Amygdala (tissue), 56 donors: ENCODE results near the gene CBR3.

Experiments used
- DNase-seq, 56 donors: peaks; one replicate each; lab custom pipeline; 2025; lab: John Stamatoyannopoulos, UW

CBR3 gene

DNA sequence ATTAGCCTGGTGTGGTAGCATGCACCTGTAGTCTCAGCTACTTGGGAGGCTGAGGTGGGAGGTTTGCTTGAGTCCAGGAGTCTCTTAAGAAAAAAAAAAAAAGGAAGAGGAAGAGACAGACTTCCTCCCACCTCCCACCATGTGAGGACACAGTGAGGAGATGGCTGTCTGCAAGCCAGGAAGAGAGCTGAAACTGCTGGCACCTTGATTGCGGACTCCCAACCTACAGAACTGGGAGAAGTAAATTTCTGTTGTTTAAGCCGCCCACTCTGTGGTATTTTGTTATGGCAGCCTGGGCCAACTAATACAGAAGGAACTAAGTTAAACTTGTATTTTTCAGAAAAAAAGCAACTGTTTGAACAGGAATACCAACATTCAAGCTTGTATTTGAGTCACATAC lies 43.5 kb downstream of the CBR3 start:
- no peak for DNase-seq

DNA sequence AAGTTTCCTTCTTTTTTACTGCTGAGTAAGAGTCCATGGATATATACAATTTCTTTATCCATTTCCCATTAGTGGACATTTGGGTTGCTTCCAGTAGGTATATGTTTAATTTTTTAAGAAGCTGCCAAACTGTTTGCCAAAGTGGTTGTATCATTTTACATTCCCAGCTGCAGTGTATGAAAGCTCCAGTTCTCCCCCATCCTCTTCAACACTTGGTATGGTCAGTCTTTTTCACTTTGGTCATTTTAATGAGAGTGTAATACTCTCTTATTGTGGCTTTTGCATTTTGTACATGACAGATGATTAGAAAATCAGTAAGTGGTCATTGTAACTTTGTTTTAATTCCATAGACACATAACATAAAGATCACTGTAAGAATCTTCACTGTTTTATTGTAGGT lies 44.3 kb downstream of the CBR3 start:
- no peak for DNase-seq

DNA sequence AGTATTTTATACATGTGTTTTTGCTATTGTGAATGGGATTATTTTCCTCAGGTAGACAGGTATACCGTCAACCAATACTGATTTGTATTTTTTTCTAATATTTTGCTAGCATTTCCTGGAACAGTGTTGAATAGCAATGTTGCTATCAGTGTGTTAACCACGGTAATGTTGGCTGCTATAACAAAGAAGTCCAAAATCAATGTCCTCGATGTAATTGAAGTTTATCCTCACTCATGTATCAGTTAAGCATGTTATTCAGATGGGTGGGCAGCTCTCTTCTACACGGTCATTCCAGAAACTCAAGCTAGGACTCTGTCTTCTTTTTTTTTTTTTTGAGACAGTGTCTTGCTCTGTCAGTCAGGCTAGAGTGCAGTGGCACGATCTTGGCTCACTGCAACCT lies 46.1 kb downstream of the CBR3 start:
- DNase-seq, result no peak

DNA sequence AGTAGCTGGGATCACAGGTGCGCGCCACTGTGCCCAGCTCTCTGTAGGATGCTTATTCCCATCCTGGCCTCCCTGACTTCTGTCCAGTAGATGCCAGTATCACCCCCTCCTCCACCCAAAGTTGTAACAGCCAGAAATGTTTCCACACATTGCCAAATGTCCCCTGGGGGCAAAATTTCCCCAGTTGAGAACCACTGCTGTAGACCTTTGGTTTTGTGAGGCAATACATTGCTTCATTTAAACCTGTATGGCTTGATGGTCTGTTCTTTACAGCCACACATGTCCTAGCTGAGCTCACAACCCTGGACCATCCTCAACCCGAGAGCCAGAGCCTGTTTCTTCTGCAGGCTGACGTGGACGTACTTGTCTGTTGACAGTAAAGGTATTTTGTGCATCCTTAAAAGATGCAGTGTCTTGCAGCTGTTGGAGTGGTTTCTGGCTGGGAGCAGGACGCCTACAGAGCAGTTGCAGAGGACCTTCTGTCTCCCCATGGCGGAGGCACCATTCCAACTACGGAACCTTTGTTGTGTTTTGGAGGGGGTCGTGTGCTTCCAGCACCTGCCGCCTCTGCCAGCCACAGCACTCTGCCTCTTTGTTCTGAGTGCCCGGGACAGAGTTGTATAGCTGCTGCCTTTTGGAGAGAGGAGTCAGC lies 48.4 kb downstream of the CBR3 start:
- no peak for DNase-seq

DNA sequence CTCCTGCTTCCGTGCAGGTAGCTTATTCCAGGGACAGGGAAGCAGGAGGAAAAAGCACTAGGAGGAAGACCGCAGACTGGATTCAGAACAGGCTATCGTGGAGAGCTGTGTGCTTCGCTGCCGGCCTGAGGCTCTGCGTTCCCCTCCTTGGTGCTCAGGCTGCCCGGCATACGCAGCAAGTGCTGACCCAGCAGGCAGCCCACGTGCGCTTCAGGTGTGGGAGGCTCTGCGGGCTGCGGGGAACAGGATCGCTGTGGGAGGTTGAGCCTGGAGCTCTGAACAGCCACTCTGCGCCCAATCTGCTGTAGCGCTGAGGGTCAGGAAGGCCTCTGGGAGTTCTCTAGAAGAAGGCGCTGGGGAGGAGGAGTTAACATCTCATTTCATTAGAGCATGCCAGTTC lies 49.7 kb downstream of the CBR3 start:
- no peak for DNase-seq

GRCh38 chr21:36185523-36185922 lies 50.6 kb downstream of the CBR3 start:
- DNase-seq, result no peak

DNA sequence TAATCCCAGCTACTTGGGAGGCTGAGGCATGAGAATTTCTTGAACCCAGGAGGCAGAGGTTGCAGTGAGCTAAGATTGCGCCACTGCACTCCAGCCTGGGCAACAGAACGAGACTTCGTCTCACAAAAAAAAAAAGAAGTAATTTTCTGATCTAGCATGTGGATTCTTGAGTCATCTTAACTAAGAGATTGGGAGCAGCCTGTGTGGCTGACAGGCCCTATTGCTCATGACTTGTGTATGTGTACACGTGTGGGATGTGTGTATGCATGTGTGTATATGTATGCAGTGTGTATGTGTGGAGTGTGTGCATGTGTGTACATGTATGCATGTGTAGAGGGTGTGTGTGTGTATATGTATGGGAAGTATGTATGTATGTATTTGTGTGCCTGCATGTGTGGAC lies 51.2 kb downstream of the CBR3 start:
- DNase-seq, result no peak

- DNase-seq, result no peak
Observed at GRCh38 chr21:36186506-36187399, 51.9 kb downstream of the CBR3 start.

GRCh38 chr21:36188081-36188681 lies 53.3 kb downstream of the CBR3 start:
- DNase-seq, result no peak

DNA sequence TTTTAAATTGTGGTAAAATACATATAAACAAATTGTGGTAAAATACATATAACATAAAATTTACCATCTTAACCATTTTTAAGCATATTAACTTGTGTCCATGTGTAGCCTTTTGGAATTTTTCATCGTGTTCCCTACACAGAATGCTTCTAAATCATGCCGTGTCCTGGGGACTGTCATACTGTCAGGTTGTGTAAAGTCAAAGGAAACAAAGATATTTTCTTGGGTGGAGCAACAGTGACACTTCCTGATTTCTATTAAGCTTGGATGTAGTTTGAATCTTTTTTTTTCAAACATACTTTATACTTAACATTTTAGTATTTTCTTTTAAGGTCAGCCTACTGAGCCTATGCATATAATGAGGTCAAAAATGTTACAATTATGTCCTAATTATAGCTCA lies 54.1 kb downstream of the CBR3 start:
- no peak for DNase-seq

- no peak for DNase-seq
Observed at GRCh38 chr21:36190736-36191135, 55.9 kb downstream of the CBR3 start.

DNA sequence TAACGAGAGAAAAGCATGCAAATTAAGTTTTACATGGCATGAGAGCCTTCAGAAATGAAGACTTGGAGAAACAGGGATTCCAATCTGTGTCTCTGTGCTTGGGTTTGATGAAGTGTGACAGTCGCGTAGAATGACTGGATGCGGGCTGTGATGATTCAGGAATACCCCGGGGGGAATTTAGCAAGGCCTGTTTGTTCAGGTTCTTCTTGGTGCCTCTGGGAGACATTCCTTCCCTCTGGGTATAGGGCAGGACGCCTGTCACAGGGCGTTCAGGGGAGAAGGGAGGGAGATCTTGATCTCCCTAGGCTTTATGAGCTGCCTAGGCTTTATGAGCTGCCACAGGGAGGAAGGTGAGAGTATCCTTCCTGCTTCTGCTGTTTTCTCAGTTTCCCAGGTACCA lies 58.3 kb downstream of the CBR3 start:
- DNase-seq, result no peak

- no peak for DNase-seq
Observed at GRCh38 chr21:36194024-36194423, 59.1 kb downstream of the CBR3 start.

GRCh38 chr21:36195613-36196012 lies 60.7 kb downstream of the CBR3 start:
- DNase-seq, result no peak
